ENCODE results near the gene UBASH3A. TPM values are rescaled to one million over a fixed set of nuclear protein-coding genes. Genes with fewer than 3 reads are reported as not detected.

The UBASH3A gene
- total RNA-seq, result under 0.01 TPM

- H3K27me3 ChIP-seq (ENCODE audit: control insufficient read depth in 3 of 3, insufficient read depth in 3 of 3, low read length in 3 of 3), result peaks cover 2 to 21% (median 16%) of the 10 kb centered on the region in 3 donors
- H3K4me3 ChIP-seq (ENCODE audit: low read length in 3 of 3), result no peak within 1 kb of the TSS
- H3K9me3 ChIP-seq (ENCODE audit: control insufficient read depth in 3 of 3, low read length in 3 of 3), result peaks cover 0 to 4% (median 0%) of the 10 kb centered on the region in 3 donors
- no peak within 1 kb of the TSS for H3K27ac ChIP-seq (ENCODE audit: low read depth, low read length)
- H3K36me3 ChIP-seq (ENCODE audit: control insufficient read depth in 3 of 3, insufficient read depth in 3 of 3, low read length in 3 of 3), result no peaks in the 10 kb centered on the region
- no peaks in the 10 kb centered on the region for H3K4me1 ChIP-seq (ENCODE audit: control insufficient read depth in 3 of 3, insufficient read depth in 3 of 3, low read length in 3 of 3)
- no peak within 1 kb of the TSS for H3K9ac ChIP-seq (ENCODE audit: low read depth in 1 of 3, low read length in 3 of 3)
Observed at GRCh38 chr21:42403611-42404231, at the start of gene UBASH3A. Gene UBASH3A, plus strand, starts transcription at chr21:42403902. Its CDS starts 44 bp downstream, at chr21:42403946.

GRCh38 chr21:42356046-42356445 lies 47.7 kb upstream of the UBASH3A start:
- no peak overlapping the region for H3K9ac ChIP-seq (ENCODE audit: low read depth in 1 of 3, low read length in 3 of 3)
- H3K9me3 ChIP-seq (ENCODE audit: control insufficient read depth in 3 of 3, low read length in 3 of 3), result peaks cover 4 to 11% (median 10%) of the 10 kb centered on the region in 3 donors
- H3K27me3 ChIP-seq (ENCODE audit: control insufficient read depth in 3 of 3, insufficient read depth in 3 of 3, low read length in 3 of 3), result peaks cover 11 to 23% (median 14%) of the 10 kb centered on the region in 3 donors
- no peaks in the 10 kb centered on the region for H3K4me1 ChIP-seq (ENCODE audit: control insufficient read depth in 3 of 3, insufficient read depth in 3 of 3, low read length in 3 of 3)
- H3K36me3 ChIP-seq (ENCODE audit: control insufficient read depth in 3 of 3, insufficient read depth in 3 of 3, low read length in 3 of 3), result no peaks in the 10 kb centered on the region
- no peak overlapping the region for H3K27ac ChIP-seq (ENCODE audit: low read depth, low read length)
- no peak overlapping the region for H3K4me3 ChIP-seq (ENCODE audit: low read length in 3 of 3)

GRCh38 chr21:42356650-42357049 lies 47.1 kb upstream of the UBASH3A start:
- Histone ChIP-seq H3K4me1 (ENCODE audit: control insufficient read depth in 3 of 3, insufficient read depth in 3 of 3, low read length in 3 of 3) (no peaks in the 10 kb centered on the region), H3K27ac (ENCODE audit: low read depth, low read length) (no peak overlapping the region), H3K27me3 (ENCODE audit: control insufficient read depth in 3 of 3, insufficient read depth in 3 of 3, low read length in 3 of 3) (peaks cover 17 to 27% (median 20%) of the 10 kb centered on the region in 3 donors), H3K9ac (ENCODE audit: low read depth in 1 of 3, low read length in 3 of 3) (no peak overlapping the region), H3K36me3 (ENCODE audit: control insufficient read depth in 3 of 3, insufficient read depth in 3 of 3, low read length in 3 of 3) (no peaks in the 10 kb centered on the region), H3K9me3 (ENCODE audit: control insufficient read depth in 3 of 3, low read length in 3 of 3) (peaks cover 4 to 11% (median 10%) of the 10 kb centered on the region in 3 donors), H3K4me3 (ENCODE audit: low read length in 3 of 3) (no peak overlapping the region)

- peaks cover 4 to 11% (median 10%) of the 10 kb centered on the region in 3 donors for H3K9me3 ChIP-seq (ENCODE audit: control insufficient read depth in 3 of 3, low read length in 3 of 3)
- H3K27me3 ChIP-seq (ENCODE audit: control insufficient read depth in 3 of 3, insufficient read depth in 3 of 3, low read length in 3 of 3), result peaks cover 22 to 33% (median 26%) of the 10 kb centered on the region in 3 donors
- no peak overlapping the region for H3K4me3 ChIP-seq (ENCODE audit: low read length in 3 of 3)
- H3K27ac ChIP-seq (ENCODE audit: low read depth, low read length), result no peak overlapping the region
- H3K36me3 ChIP-seq (ENCODE audit: control insufficient read depth in 3 of 3, insufficient read depth in 3 of 3, low read length in 3 of 3), result no peaks in the 10 kb centered on the region
- H3K9ac ChIP-seq (ENCODE audit: low read depth in 1 of 3, low read length in 3 of 3), result no peak overlapping the region
- no peaks in the 10 kb centered on the region for H3K4me1 ChIP-seq (ENCODE audit: control insufficient read depth in 3 of 3, insufficient read depth in 3 of 3, low read length in 3 of 3)
Observed at GRCh38 chr21:42357307-42357706, 46.4 kb upstream of the UBASH3A start.

GRCh38 chr21:42358261-42358660 lies 45.4 kb upstream of the UBASH3A start:
- no peak overlapping the region for H3K9ac ChIP-seq (ENCODE audit: low read depth in 1 of 3, low read length in 3 of 3)
- H3K4me1 ChIP-seq (ENCODE audit: control insufficient read depth in 3 of 3, insufficient read depth in 3 of 3, low read length in 3 of 3), result no peaks in the 10 kb centered on the region

GRCh38 chr21:42358937-42359336 lies 44.8 kb upstream of the UBASH3A start:
- H3K4me1 ChIP-seq (ENCODE audit: control insufficient read depth in 3 of 3, insufficient read depth in 3 of 3, low read length in 3 of 3), result no peaks in the 10 kb centered on the region
- no peak overlapping the region for H3K9ac ChIP-seq (ENCODE audit: low read depth in 1 of 3, low read length in 3 of 3)
- H3K4me3 ChIP-seq (ENCODE audit: low read length in 3 of 3), result no peak overlapping the region
- H3K9me3 ChIP-seq (ENCODE audit: control insufficient read depth in 3 of 3, low read length in 3 of 3), result peaks cover 4 to 11% (median 10%) of the 10 kb centered on the region in 3 donors
- peaks cover 28 to 41% (median 28%) of the 10 kb centered on the region in 3 donors for H3K27me3 ChIP-seq (ENCODE audit: control insufficient read depth in 3 of 3, insufficient read depth in 3 of 3, low read length in 3 of 3)
- no peaks in the 10 kb centered on the region for H3K36me3 ChIP-seq (ENCODE audit: control insufficient read depth in 3 of 3, insufficient read depth in 3 of 3, low read length in 3 of 3)
- H3K27ac ChIP-seq (ENCODE audit: low read depth, low read length), result no peak overlapping the region

More at GRCh38 chr21:42358261-42358660, 45.4 kb upstream of the UBASH3A start:
- H3K27ac ChIP-seq (ENCODE audit: low read depth, low read length), result no peak overlapping the region
- H3K27me3 ChIP-seq (ENCODE audit: control insufficient read depth in 3 of 3, insufficient read depth in 3 of 3, low read length in 3 of 3), result peaks cover 24 to 38% (median 27%) of the 10 kb centered on the region in 3 donors
- H3K36me3 ChIP-seq (ENCODE audit: control insufficient read depth in 3 of 3, insufficient read depth in 3 of 3, low read length in 3 of 3), result no peaks in the 10 kb centered on the region
- no peak overlapping the region for H3K4me3 ChIP-seq (ENCODE audit: low read length in 3 of 3)
- H3K9me3 ChIP-seq (ENCODE audit: control insufficient read depth in 3 of 3, low read length in 3 of 3), result peaks cover 4 to 11% (median 10%) of the 10 kb centered on the region in 3 donors

- Histone ChIP-seq H3K36me3 (ENCODE audit: control insufficient read depth in 3 of 3, insufficient read depth in 3 of 3, low read length in 3 of 3) (no peaks in the 10 kb centered on the region), H3K4me3 (ENCODE audit: low read length in 3 of 3) (no peak overlapping the region), H3K9me3 (ENCODE audit: control insufficient read depth in 3 of 3, low read length in 3 of 3) (peaks cover 4 to 10% (median 8%) of the 10 kb centered on the region in 3 donors), H3K4me1 (ENCODE audit: control insufficient read depth in 3 of 3, insufficient read depth in 3 of 3, low read length in 3 of 3) (no peaks in the 10 kb centered on the region), H3K27ac (ENCODE audit: low read depth, low read length) (no peak overlapping the region), H3K27me3 (ENCODE audit: control insufficient read depth in 3 of 3, insufficient read depth in 3 of 3, low read length in 3 of 3) (peaks cover 34 to 54% (median 37%) of the 10 kb centered on the region in 3 donors), H3K9ac (ENCODE audit: low read depth in 1 of 3, low read length in 3 of 3) (no peak overlapping the region)
Observed at GRCh38 chr21:42360317-42360716, 43.4 kb upstream of the UBASH3A start.

- H3K9me3 ChIP-seq (ENCODE audit: control insufficient read depth in 3 of 3, low read length in 3 of 3), result peaks cover 4 to 6% (median 4%) of the 10 kb centered on the region in 3 donors
Observed at GRCh38 chr21:42361286-42361685, 42.4 kb upstream of the UBASH3A start.

GRCh38 chr21:42362198-42362597 lies 41.5 kb upstream of the UBASH3A start:
- Histone ChIP-seq H3K27me3 (ENCODE audit: control insufficient read depth in 3 of 3, insufficient read depth in 3 of 3, low read length in 3 of 3) (peaks cover 41 to 63% (median 43%) of the 10 kb centered on the region in 3 donors), H3K4me3 (ENCODE audit: low read length in 3 of 3) (no peak overlapping the region), H3K9ac (ENCODE audit: low read depth in 1 of 3, low read length in 3 of 3) (no peak overlapping the region), H3K9me3 (ENCODE audit: control insufficient read depth in 3 of 3, low read length in 3 of 3) (peaks cover 4 to 6% (median 4%) of the 10 kb centered on the region in 3 donors), H3K36me3 (ENCODE audit: control insufficient read depth in 3 of 3, insufficient read depth in 3 of 3, low read length in 3 of 3) (no peaks in the 10 kb centered on the region), H3K27ac (ENCODE audit: low read depth, low read length) (no peak overlapping the region), H3K4me1 (ENCODE audit: control insufficient read depth in 3 of 3, insufficient read depth in 3 of 3, low read length in 3 of 3) (no peaks in the 10 kb centered on the region)

More at GRCh38 chr21:42361286-42361685, 42.4 kb upstream of the UBASH3A start:
- no peak overlapping the region for H3K27ac ChIP-seq (ENCODE audit: low read depth, low read length)
- H3K9ac ChIP-seq (ENCODE audit: low read depth in 1 of 3, low read length in 3 of 3), result no peak overlapping the region
- no peak overlapping the region for H3K4me3 ChIP-seq (ENCODE audit: low read length in 3 of 3)
- H3K36me3 ChIP-seq (ENCODE audit: control insufficient read depth in 3 of 3, insufficient read depth in 3 of 3, low read length in 3 of 3), result no peaks in the 10 kb centered on the region
- H3K27me3 ChIP-seq (ENCODE audit: control insufficient read depth in 3 of 3, insufficient read depth in 3 of 3, low read length in 3 of 3), result peaks cover 41 to 62% (median 43%) of the 10 kb centered on the region in 3 donors
- no peaks in the 10 kb centered on the region for H3K4me1 ChIP-seq (ENCODE audit: control insufficient read depth in 3 of 3, insufficient read depth in 3 of 3, low read length in 3 of 3)

- H3K4me1 ChIP-seq (ENCODE audit: control insufficient read depth in 3 of 3, insufficient read depth in 3 of 3, low read length in 3 of 3), result no peaks in the 10 kb centered on the region
- no peaks in the 10 kb centered on the region for H3K36me3 ChIP-seq (ENCODE audit: control insufficient read depth in 3 of 3, insufficient read depth in 3 of 3, low read length in 3 of 3)
- H3K9me3 ChIP-seq (ENCODE audit: control insufficient read depth in 3 of 3, low read length in 3 of 3), result peaks cover 4 to 6% (median 4%) of the 10 kb centered on the region in 3 donors
- H3K9ac ChIP-seq (ENCODE audit: low read depth in 1 of 3, low read length in 3 of 3), result no peak overlapping the region
- H3K4me3 ChIP-seq (ENCODE audit: low read length in 3 of 3), result no peak overlapping the region
- H3K27ac ChIP-seq (ENCODE audit: low read depth, low read length), result no peak overlapping the region
- peaks cover 41 to 63% (median 43%) of the 10 kb centered on the region in 3 donors for H3K27me3 ChIP-seq (ENCODE audit: control insufficient read depth in 3 of 3, insufficient read depth in 3 of 3, low read length in 3 of 3)
Observed at GRCh38 chr21:42362700-42363099, 41.0 kb upstream of the UBASH3A start.
